ENCODE data around the gene ARF6. TPM values are rescaled to one million over a fixed set of nuclear protein-coding genes. Genes with fewer than 3 reads are reported as not detected.
"Not testable (repeated sequence)": the region's sequence is repeated elsewhere in the genome, so short reads cannot be mapped to it uniquely, and the experiment has no call there.

The ARF6 gene
- total RNA-seq, 4 donors from 2014 or later: 20.7 to 40.0 (median 30.8) TPM

- Histone ChIP-seq H3K4me1 (peaks cover 7 to 8% of the 10 kb centered on the region in 2 donors), H3K36me3 (no peaks in the 10 kb centered on the region), H3K4me3 (no peak overlapping the region), H3K27me3 (no peaks in the 10 kb centered on the region), H3K27ac (no peak overlapping the region), H3K9me3 (no peaks in the 10 kb centered on the region)
- TF ChIP-seq CTCF (IDR thresholded peaks at IDR 0.05 in 4 of 5, conservative IDR thresholded peaks at IDR 0.05 in 1 of 5): no peak
- no peak for TF ChIP-seq POLR2A (IDR thresholded peaks at IDR 0.05)
- in situ Hi-C loops (cut with MboI; ENCODE audit: low sequenced_read_pairs in 4 of 4) (loop anchor here in 1 of 4 donors (10.0 kb wide), 1 partner anchor 207 kb away; no protein-coding TSS in a partner anchor), intact Hi-C loops (cut with DNase I; ENCODE audit: low total_unique reads) (no loop called here)
- no peak for ATAC-seq
- DNase-seq: no peak
These were observed 4.6 kb upstream of the ARF6 start for GRCh38 chr14:49888293-49888692.

GRCh38 chr14:49892301-49892635 is 614 bp upstream of the ARF6 start:
- intact Hi-C loops (cut with DNase I; ENCODE audit: low total_unique reads) (loop anchor here (1.0 to 2.0 kb wide), 3 partner anchors 24 to 339 kb away; partner anchors contain the start of gene SOS2), in situ Hi-C loops (cut with MboI; ENCODE audit: low sequenced_read_pairs in 4 of 4) (loop anchor here in 1 of 4 donors (10.0 kb wide), 1 partner anchor 113 kb away; no protein-coding TSS in a partner anchor)
- TF ChIP-seq POLR2A (IDR thresholded peaks at IDR 0.05): no peak
- no peak for TF ChIP-seq CTCF (IDR thresholded peaks at IDR 0.05 in 4 of 5, conservative IDR thresholded peaks at IDR 0.05 in 1 of 5)
- DNase-seq (peak; percentile 43 to 73), ATAC-seq (peak; percentile 68 to 77)
- peaks cover 34 to 41% of the 10 kb centered on the region in 2 donors for H3K4me1 ChIP-seq
- no peaks in the 10 kb centered on the region for H3K9me3 ChIP-seq
- no peaks in the 10 kb centered on the region for H3K27me3 ChIP-seq
- peaks cover 0 to 19% of the 10 kb centered on the region in 2 donors for H3K36me3 ChIP-seq
- H3K27ac ChIP-seq: peak overlapping the region; percentile 96 to 100 (median 98)
- peak overlapping the region; percentile 65 to 93 (median 77) for H3K4me3 ChIP-seq

- Histone ChIP-seq H3K27me3 (no peaks in the 10 kb centered on the region), H3K4me3 (peak overlapping the region; percentile 66 to 93 (median 89)), H3K9me3 (no peaks in the 10 kb centered on the region), H3K27ac (peak overlapping the region; percentile 96 to 100 (median 98)), H3K4me1 (peaks cover 47 to 54% of the 10 kb centered on the region in 2 donors), H3K36me3 (peaks cover 0 to 19% of the 10 kb centered on the region in 2 donors)
- intact Hi-C loops (cut with DNase I; ENCODE audit: low total_unique reads): loop anchor here (1.0 to 2.0 kb wide), 3 partner anchors 41 to 337 kb away; partner anchors contain the start of genes NEMF and SOS2
- ATAC-seq (peak; percentile 50 to 65), DNase-seq (peak; percentile 27 to 46)
- in situ Hi-C loops (cut with MboI; ENCODE audit: low sequenced_read_pairs in 4 of 4): loop anchor here in 1 of 4 donors (10.0 kb wide), 1 partner anchor 111 kb away; no protein-coding TSS in a partner anchor
- no peak for TF ChIP-seq CTCF (IDR thresholded peaks at IDR 0.05 in 4 of 5, conservative IDR thresholded peaks at IDR 0.05 in 1 of 5)
- TF ChIP-seq POLR2A (IDR thresholded peaks at IDR 0.05): no peak
These were observed 679 bp downstream of the ARF6 start for GRCh38 chr14:49893309-49894213.

- intact Hi-C loops (cut with DNase I; ENCODE audit: low total_unique reads); H3K27me3 ChIP-seq; ATAC-seq; H3K9me3 ChIP-seq; DNase-seq: not testable (repeated sequence)
- H3K4me1 ChIP-seq: peaks cover 51 to 55% of the 10 kb centered on the region in 2 donors
- peaks cover 0 to 19% of the 10 kb centered on the region in 2 donors for H3K36me3 ChIP-seq
- H3K4me3 ChIP-seq: peak overlapping the region; percentile 66 to 93 (median 89)
- H3K27ac ChIP-seq: peak overlapping the region; percentile 96 to 100 (median 98)
- in situ Hi-C loops (cut with MboI; ENCODE audit: low sequenced_read_pairs in 4 of 4): loop anchor here in 2 of 4 donors (5.0 to 10.0 kb wide), 2 partner anchors 108 to 110 kb away; no protein-coding TSS in a partner anchor
These were observed 1.6 kb downstream of the ARF6 start for GRCh38 chr14:49894214-49895107.

Data from gastrocnemius medialis (tissue), 4 donors.